Astrocyte of the spinal cord (primary cell): ENCODE measurements around the gene SFMBT1.
"Not testable (repeated sequence)": the region's sequence is repeated elsewhere in the genome, so short reads cannot be mapped to it uniquely, and the experiment has no call there.

ENCODE experiments used
- DNase-seq: peaks from one replicate; pipeline ENCODE4 v3.0.0; 2011; ENCODE audit warnings: low read depth, low spot score
- H3K4me3 ChIP-seq: 2 replicates; pipeline ENCODE4 v1.5.1; 2011; ENCODE audit warnings: low read depth, mild to moderate bottlenecking, low read length, moderate library complexity
- CTCF ChIP-seq: IDR thresholded peaks from 2 replicates; pipeline ENCODE4 v1.5.1; 2012; ENCODE audit warnings: low read depth, mild to moderate bottlenecking, low read length, inconsistent platforms
- in situ Hi-C: cut with HindIII; loops from 2 replicates; pipeline ENCODE4 v1.10.0; 2017; ENCODE audit warnings: low sequenced_read_pairs

SFMBT1 gene

GRCh38 chr3:53039376-53039752, 6.5 kb downstream of the SFMBT1 start:
- DNase-seq = no peak
- H3K4me3 ChIP-seq = no peak overlapping the region
- TF ChIP-seq CTCF = no peak
- in situ Hi-C loops = no loop called here

GRCh38 chr3:53038679-53039375, 7.0 kb downstream of the SFMBT1 start:
- no peak for TF ChIP-seq CTCF
- DNase-seq = no peak
- in situ Hi-C loops = no loop called here
- H3K4me3 ChIP-seq = no peak overlapping the region

- no peak for TF ChIP-seq CTCF
- no peak for DNase-seq
- in situ Hi-C loops = no loop called here
- H3K4me3 ChIP-seq = no peak overlapping the region
These were observed 9.9 kb downstream of the SFMBT1 start for GRCh38 chr3:53035825-53036619.

GRCh38 chr3:53035018-53035417, 10.9 kb downstream of the SFMBT1 start:
- H3K4me3 ChIP-seq, DNase-seq, in situ Hi-C loops: not testable (repeated sequence)

GRCh38 chr3:53034411-53034810, 11.5 kb downstream of the SFMBT1 start:
- H3K4me3 ChIP-seq, DNase-seq, in situ Hi-C loops: not testable (repeated sequence)

GRCh38 chr3:53032609-53033008, 13.3 kb downstream of the SFMBT1 start:
- no peak for DNase-seq
- no peak for TF ChIP-seq CTCF
- in situ Hi-C loops = no loop called here
- no peak overlapping the region for H3K4me3 ChIP-seq

- TF ChIP-seq CTCF = no peak
- no peak overlapping the region for H3K4me3 ChIP-seq
- no peak for DNase-seq
- in situ Hi-C loops = no loop called here
These were observed 15.0 kb downstream of the SFMBT1 start for GRCh38 chr3:53030619-53031449.
